Osteocyte (in vitro differentiated cells): Measurements from ENCODE around the gene INPP5D. TPM values are rescaled to one million over a fixed set of nuclear protein-coding genes. Genes with fewer than 3 reads are reported as not detected.

Source experiments
- DNase-seq: peaks from one replicate; pipeline ENCODE4 v3.0.0; 2021; ENCODE audit warnings: mixed read lengths; ENCODE audit not compliant: unreplicated experiment; ENCODE audit errors: extremely low spot score
- H3K27ac Mint-ChIP-seq: one replicate; pipeline ENCODE4 v1.8.0; 2021; ENCODE audit warnings: mild to moderate bottlenecking, mixed read lengths; ENCODE audit not compliant: unreplicated experiment
- H3K27me3 Mint-ChIP-seq: one replicate; pipeline ENCODE4 v1.8.0; 2021; ENCODE audit warnings: mixed read lengths; ENCODE audit not compliant: unreplicated experiment
- H3K36me3 Mint-ChIP-seq: one replicate; pipeline ENCODE4 v1.8.0; 2021; ENCODE audit warnings: mixed read lengths; ENCODE audit not compliant: unreplicated experiment
- H3K4me1 Mint-ChIP-seq: one replicate; pipeline ENCODE4 v1.8.0; 2021; ENCODE audit warnings: mixed read lengths; ENCODE audit not compliant: unreplicated experiment
- H3K4me3 Mint-ChIP-seq: one replicate; pipeline ENCODE4 v1.8.0; 2021; ENCODE audit warnings: mild to moderate bottlenecking, moderate library complexity, mixed read lengths; ENCODE audit not compliant: unreplicated experiment
- H3K9me3 Mint-ChIP-seq: one replicate; pipeline ENCODE4 v1.8.0; 2021; ENCODE audit warnings: mixed read lengths; ENCODE audit not compliant: unreplicated experiment
- CTCF ChIP-seq: fragments of 200-600 bp; sonication (generic); IDR thresholded peaks from 2 replicates; pipeline ENCODE4 v1.5.0; 2021; ENCODE audit warnings: antibody characterized with exemption, mild to moderate bottlenecking, moderate library complexity
- total RNA-seq: library from RNA; stranded (reverse); gene quantifications from 2 replicates; pipeline ENCODE4 v1.2.1, GENCODE V29; 2021

INPP5D gene
- total RNA-seq, 1 donor from 2014 or later = 0.40 TPM

DNA sequence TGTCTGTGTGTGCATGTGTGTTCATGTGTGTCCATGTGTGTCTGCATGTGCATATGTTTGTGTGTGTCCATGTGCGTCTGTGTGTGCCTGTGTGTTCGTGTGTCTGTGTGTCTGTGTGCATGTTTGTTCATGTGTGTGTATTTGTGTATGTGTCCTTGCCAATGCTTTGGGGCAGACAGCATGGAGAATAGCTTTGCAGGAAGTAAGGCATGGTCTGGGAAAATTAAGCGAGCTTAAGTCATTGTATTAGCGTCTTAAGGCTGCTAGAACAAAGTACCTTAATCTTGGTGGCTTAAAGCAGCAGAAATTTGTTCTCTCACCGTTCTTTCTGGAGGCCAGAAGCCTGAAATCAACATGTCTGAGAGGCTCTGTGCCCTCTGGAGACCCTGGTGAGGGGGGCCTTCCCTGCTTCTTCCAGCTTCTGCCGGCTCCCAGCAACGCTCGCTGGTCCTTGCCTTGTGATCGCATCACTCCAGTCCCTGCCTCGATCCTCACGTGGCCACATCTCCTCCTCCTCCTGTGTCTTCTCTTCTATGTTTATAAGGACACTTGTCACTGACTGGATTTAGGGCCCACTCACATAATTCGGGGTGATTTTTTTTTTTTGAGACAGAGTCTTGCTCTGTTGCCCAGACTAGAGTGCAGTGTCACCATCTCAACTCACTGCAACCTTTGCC is 23.8 kb upstream of the INPP5D start:
- Mint-ChIP-seq H3K9me3 (peaks cover 5% of the 10 kb centered on the region), H3K36me3 (no peaks in the 10 kb centered on the region), H3K27ac (no peak overlapping the region), H3K27me3 (peaks cover 8% of the 10 kb centered on the region), H3K4me1 (peaks cover 4% of the 10 kb centered on the region), H3K4me3 (no peak overlapping the region)
- TF ChIP-seq CTCF = no peak
- DNase-seq = no peak

GRCh38 chr2:233037078-233037477 is 23.1 kb upstream of the INPP5D start:
- Mint-ChIP-seq H3K27ac (no peak overlapping the region), H3K4me1 (peaks cover 4% of the 10 kb centered on the region), H3K9me3 (peaks cover 5% of the 10 kb centered on the region), H3K36me3 (no peaks in the 10 kb centered on the region), H3K4me3 (no peak overlapping the region), H3K27me3 (peaks cover 12% of the 10 kb centered on the region)
- TF ChIP-seq CTCF = no peak
- no peak for DNase-seq

- H3K27me3 Mint-ChIP-seq = peaks cover 28% of the 10 kb centered on the region
- TF ChIP-seq CTCF = no peak
- no peak for DNase-seq
- H3K9me3 Mint-ChIP-seq = peaks cover 5% of the 10 kb centered on the region
- peaks cover 4% of the 10 kb centered on the region for H3K4me1 Mint-ChIP-seq
- H3K4me3 Mint-ChIP-seq = no peak overlapping the region
- H3K36me3 Mint-ChIP-seq = no peaks in the 10 kb centered on the region
- H3K27ac Mint-ChIP-seq = no peak overlapping the region
Measured at GRCh38 chr2:233039212-233039845, 20.8 kb upstream of the INPP5D start.

GRCh38 chr2:233039846-233040530 is 20.2 kb upstream of the INPP5D start:
- no peak overlapping the region for H3K27ac Mint-ChIP-seq
- H3K4me3 Mint-ChIP-seq = no peak overlapping the region
- H3K4me1 Mint-ChIP-seq = peaks cover 4% of the 10 kb centered on the region
- DNase-seq = no peak
- no peak for TF ChIP-seq CTCF
- H3K27me3 Mint-ChIP-seq = peaks cover 35% of the 10 kb centered on the region
- peaks cover 5% of the 10 kb centered on the region for H3K9me3 Mint-ChIP-seq
- no peaks in the 10 kb centered on the region for H3K36me3 Mint-ChIP-seq

DNA sequence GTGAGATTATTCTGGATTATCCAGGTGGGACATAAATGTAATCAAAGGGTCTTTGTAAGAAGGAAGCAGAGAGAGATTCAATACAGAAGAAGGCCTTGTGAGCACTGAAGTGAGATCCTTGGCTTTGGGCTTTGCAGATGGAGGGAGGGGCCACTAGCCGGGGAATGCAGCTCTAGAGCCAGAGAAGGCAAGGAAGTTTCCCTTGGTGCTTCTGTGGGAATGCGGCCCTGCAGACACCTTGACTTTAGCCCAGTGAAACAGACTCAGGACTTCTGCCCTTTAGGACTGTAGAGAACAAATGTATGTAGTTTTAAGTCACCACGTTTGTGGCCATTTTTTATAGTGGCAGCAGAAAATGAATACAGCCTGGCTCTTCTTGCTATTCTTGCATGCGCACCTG is 19.6 kb upstream of the INPP5D start:
- Mint-ChIP-seq H3K27ac (no peak overlapping the region), H3K9me3 (peaks cover 5% of the 10 kb centered on the region), H3K4me1 (peaks cover 4% of the 10 kb centered on the region), H3K4me3 (no peak overlapping the region), H3K36me3 (no peaks in the 10 kb centered on the region), H3K27me3 (peaks cover 39% of the 10 kb centered on the region)
- TF ChIP-seq CTCF = no peak
- DNase-seq = no peak
